Right renal pelvis (tissue), 4 donors: ENCODE measurements around the gene WDR38. TPM values are rescaled to one million over a fixed set of nuclear protein-coding genes. Genes with fewer than 3 reads are reported as not detected.

ENCODE experiments used
- polyA plus RNA-seq, 4 donors: library from polyadenylated mRNA; unstranded; fragments of 120-200 nt; gene quantifications; one replicate each; pipeline ENCODE4 v1.2.1, GENCODE V29; 2013; ENCODE audit not compliant: insufficient read length in 4 of 4

Gene WDR38
- polyA plus RNA-seq, 4 donors, result 0.27 to 0.48 (median 0.38) TPM

Other genes with a start within 250 kb of the WDR38 start
- under 1 TPM; 0.76 to 1.00 (median 0.87) TPM for gene NR6A1, start 82.1 kb upstream of the WDR38 start, polyA plus RNA-seq
- 10 to 100 TPM; 23.5 to 34.5 (median 26.3) TPM for gene OLFML2A, start 76.3 kb upstream of the WDR38 start, polyA plus RNA-seq
- 1,000 to 10,000 TPM in 1 of 4 donors, 100 to 1,000 TPM in 3; 800 to 1,214 (median 898) TPM for gene RPL35, start 8.5 kb downstream of the WDR38 start, polyA plus RNA-seq
- 10 to 100 TPM; 36.4 to 40.9 (median 39.0) TPM for gene ARPC5L, start 8.7 kb downstream of the WDR38 start, polyA plus RNA-seq
- gene GOLGA1, start 87.6 kb downstream of the WDR38 start, polyA plus RNA-seq, result 10 to 100 TPM; 14.5 to 15.7 (median 15.0) TPM